Testis (tissue), 3 donors: Measurements from ENCODE around the gene UGT1A4. TPM values are rescaled to one million over a fixed set of nuclear protein-coding genes. Genes with fewer than 3 reads are reported as not detected.

Experiments
- DNase-seq: peaks from one replicate; pipeline ENCODE4 v3.0.0-alpha.2; 2019
- H3K27ac ChIP-seq, 2 donors: fragments of 200-600 bp; sonication (generic); one replicate each; pipeline ENCODE4 v1.5.1; 2019
- H3K27me3 ChIP-seq: fragments of 200-600 bp; sonication (generic); one replicate; pipeline ENCODE4 v1.5.1; 2019
- H3K36me3 ChIP-seq: fragments of 200-600 bp; sonication (generic); one replicate; pipeline ENCODE4 v1.5.1; 2017; ENCODE audit warnings: low read depth; ENCODE audit errors: missing control alignments
- H3K4me1 ChIP-seq: fragments of 200-600 bp; sonication (generic); one replicate; pipeline ENCODE4 v1.5.1; 2019
- H3K4me3 ChIP-seq, 2 donors: fragments of 200-600 bp; sonication (generic); one replicate each; pipeline ENCODE4 v1.5.1; 2017 to 2019
- H3K9me3 ChIP-seq: fragments of 200-600 bp; sonication (generic); one replicate; pipeline ENCODE4 v1.5.1; 2017
- CTCF ChIP-seq, 3 experiments: fragments of 450-650 bp in 2 of 3; fragments of 200-600 bp in 1 of 3; sonication (generic) in 1 of 3; IDR thresholded peaks; one replicate each; pipeline ENCODE4 v1.5.1; 2016 to 2019; ENCODE audit warnings: antibody characterized with exemption in 3 of 3, mild to moderate bottlenecking in 2 of 3, moderate library complexity in 1 of 3
- POLR2A ChIP-seq: fragments of 450-650 bp; IDR thresholded peaks from one replicate; pipeline ENCODE4 v1.6.1; 2017; ENCODE audit warnings: antibody characterized with exemption, mild to moderate bottlenecking, moderate library complexity
- WGBS, 2 donors: methylation state at CpG; one replicate each; pipeline ENCODE4 v1.1.5; 2018; 5-methylcytosine and 5-hydroxymethylcytosine counted together
- intact Hi-C: fragments of 100-400 bp; cut with DNase I; formaldehyde crosslinking; loops from one replicate; pipeline ENCODE4 v1.15.1; 2023; ENCODE audit warnings: low total_unique reads
- polyA plus RNA-seq: library from polyadenylated mRNA; stranded (reverse); fragments of 350-450 nt; fragmentation: Illumina TruSeq; extraction: RNeasy Lipid Tissue Mini Kit (QIAGEN cat#74804); gene quantifications from one replicate; pipeline ENCODE4 v1.2.3, GENCODE V29; 2014; ENCODE audit warnings: low read depth, low replicate concordance; ENCODE audit not compliant: insufficient read depth
- total RNA-seq, 2 donors: library from RNA; depleted of rRNA; stranded (reverse); fragments of >200 nt; gene quantifications; one replicate each; pipeline ENCODE4 v1.2.3, GENCODE V29; 2016

The UGT1A4 gene
- total and polyA plus RNA-seq, 3 donors from 2014 or later: 0.25 TPM; not detected in 2

- 82 to 92% methylated on average over 12 to 21 of the region's 21 CpGs for WGBS, 2 donors
Observed at GRCh38 chr2:233822101-233822771, 103.7 kb downstream of the UGT1A4 start.

More at GRCh38 chr2:233822101-233822771, 103.7 kb downstream of the UGT1A4 start:
- Histone ChIP-seq H3K36me3 (no peaks in the 10 kb centered on the region), H3K27ac (no peak overlapping the region), H3K4me3 (no peak overlapping the region), H3K4me1 (no peaks in the 10 kb centered on the region), H3K9me3 (no peaks in the 10 kb centered on the region), H3K27me3 (no peaks in the 10 kb centered on the region)
- intact Hi-C loops: no loop called here
- TF ChIP-seq CTCF (IDR thresholded peaks at IDR 0.05) (no peak), POLR2A (no peak)
- DNase-seq: no peak

Other genes with a start within 250 kb of the UGT1A4 start
- gene USP40, start 152.0 kb upstream of the UGT1A4 start, total RNA-seq: 10 to 100 TPM; 70.2 to 87.3 TPM
- gene USP40, start 152.0 kb upstream of the UGT1A4 start, polyA plus RNA-seq: 42.0 TPM
- under 1 TPM in 1 of 2 donors, not detected in 1; 0.19 TPM for gene UGT1A8, start 101.1 kb upstream of the UGT1A4 start, total RNA-seq
- gene UGT1A8, start 101.1 kb upstream of the UGT1A4 start, polyA plus RNA-seq: not detected
- gene UGT1A10, start 82.3 kb upstream of the UGT1A4 start, total RNA-seq: under 1 TPM; 0.31 to 0.68 TPM
- 0.29 TPM for gene UGT1A10, start 82.3 kb upstream of the UGT1A4 start, polyA plus RNA-seq
- gene UGT1A9, start 46.8 kb upstream of the UGT1A4 start, total RNA-seq: not detected
- gene UGT1A9, start 46.8 kb upstream of the UGT1A4 start, polyA plus RNA-seq: not detected
- under 1 TPM in 1 of 2 donors, not detected in 1; 0.19 TPM for gene UGT1A7, start 36.8 kb upstream of the UGT1A4 start, total RNA-seq
- gene UGT1A7, start 36.8 kb upstream of the UGT1A4 start, polyA plus RNA-seq: not detected
- under 1 TPM in 1 of 2 donors, not detected in 1; 0.74 TPM for gene UGT1A6, start 25.8 kb upstream of the UGT1A4 start, total RNA-seq
- 3.0 TPM for gene UGT1A6, start 25.8 kb upstream of the UGT1A4 start, polyA plus RNA-seq
- under 1 TPM in 1 of 2 donors, not detected in 1; 0.16 TPM for gene UGT1A5, start 5.8 kb upstream of the UGT1A4 start, total RNA-seq
- gene UGT1A5, start 5.8 kb upstream of the UGT1A4 start, polyA plus RNA-seq: not detected
- gene UGT1A3, start 10.3 kb downstream of the UGT1A4 start, total RNA-seq: not detected
- not detected for gene UGT1A3, start 10.3 kb downstream of the UGT1A4 start, polyA plus RNA-seq
- gene UGT1A1, start 41.5 kb downstream of the UGT1A4 start, total RNA-seq: under 1 TPM; 0.24 to 0.31 TPM
- 0.34 TPM for gene UGT1A1, start 41.5 kb downstream of the UGT1A4 start, polyA plus RNA-seq
- gene MROH2A, start 59.6 kb downstream of the UGT1A4 start, total RNA-seq: 10 to 100 TPM in 1 of 2 donors, 1 to 10 TPM in 1; 5.3 to 10.7 TPM
- gene MROH2A, start 59.6 kb downstream of the UGT1A4 start, polyA plus RNA-seq: 5.1 TPM
- 10 to 100 TPM; 10.2 to 13.9 TPM for gene HJURP, start 135.8 kb downstream of the UGT1A4 start, total RNA-seq
- 30.2 TPM for gene HJURP, start 135.8 kb downstream of the UGT1A4 start, polyA plus RNA-seq
- 1 to 10 TPM in 1 of 2 donors, under 1 TPM in 1; 0.79 to 2.2 TPM for gene TRPM8, start 198.6 kb downstream of the UGT1A4 start, total RNA-seq
- 5.2 TPM for gene TRPM8, start 198.6 kb downstream of the UGT1A4 start, polyA plus RNA-seq